Sigmoid colon (tissue), 7 donors: ENCODE measurements around the gene DLGAP4. TPM values are rescaled to one million over a fixed set of nuclear protein-coding genes. Genes with fewer than 3 reads are reported as not detected.

Experiments
- DNase-seq: peaks from one replicate; pipeline ENCODE4 v3.0.0-alpha.2; 2019
- H3K27ac ChIP-seq, 4 donors: fragments of 200-600 bp; sonication (generic); one replicate each; pipeline ENCODE4 v1.5.1; 2016 to 2019; ENCODE audit warnings: mild to moderate bottlenecking in 1 of 4
- H3K27me3 ChIP-seq, 3 donors: fragments of 200-600 bp; sonication (generic); one replicate each; pipeline ENCODE4 v1.5.1; 2019; ENCODE audit warnings: mild to moderate bottlenecking in 1 of 3
- H3K36me3 ChIP-seq, 4 donors: fragments of 200-600 bp; sonication (generic); one replicate each; pipeline ENCODE4 v1.5.1; 2016 to 2019
- H3K4me1 ChIP-seq, 4 donors: fragments of 200-600 bp; sonication (generic); one replicate each; pipeline ENCODE4 v1.5.1; 2017 to 2019
- H3K4me3 ChIP-seq, 4 donors: fragments of 200-600 bp; sonication (generic); one replicate each; pipeline ENCODE4 v1.5.1; 2017 to 2019; ENCODE audit warnings: mild to moderate bottlenecking in 2 of 4, moderate library complexity in 1 of 4
- H3K9me3 ChIP-seq, 4 donors: fragments of 200-600 bp in 3 of 4; sonication (generic) in 3 of 4; one replicate each; pipeline versions ENCODE4 v1.5.1 to v1.6.1; 2013 to 2019
- EP300 ChIP-seq, 4 donors: sonication (generic); formaldehyde crosslinking; IDR thresholded peaks; one replicate each; pipeline ENCODE4 v1.6.1; 2017; ENCODE audit warnings: antibody characterized with exemption in 4 of 4
- POLR2A ChIP-seq, 2 donors: fragments of 450-650 bp; IDR thresholded peaks; one replicate each; pipeline ENCODE4 v1.6.1; 2016; ENCODE audit warnings: antibody characterized with exemption in 2 of 2, mild to moderate bottlenecking in 2 of 2, moderate library complexity in 2 of 2
- POLR2AphosphoS5 ChIP-seq, 4 donors: sonication (generic); formaldehyde crosslinking; IDR thresholded peaks; one replicate each; pipeline ENCODE4 v1.6.1; 2017; ENCODE audit warnings: antibody characterized with exemption in 4 of 4
- WGBS, 2 donors: extraction: QIAGEN DNeasy Blood & Tissue Kit; methylation state at CpG; one replicate each; pipeline ENCODE4 v1.1.7; 2013; 5-methylcytosine and 5-hydroxymethylcytosine counted together
- intact Hi-C: fragments of 100-400 bp; cut with DNase I; formaldehyde crosslinking; loops from one replicate; pipeline ENCODE4 v1.15.1; 2023
- polyA plus RNA-seq, 3 donors: library from polyadenylated mRNA; stranded (reverse); fragments of 200-250 nt; gene quantifications; one replicate each; pipeline ENCODE4 v1.2.3, GENCODE V29; 2013
- total RNA-seq, 4 donors: library from RNA; depleted of rRNA; stranded (reverse); fragments of >200 nt; gene quantifications; one replicate each; pipeline ENCODE4 v1.1.0, GENCODE V29; 2016
- TF ChIP-seq, protein P1 (sequence below), 4 experiments: fragments of 450-650 bp in 3 of 4; fragments of 200-600 bp in 1 of 4; IDR thresholded peaks; one replicate each; pipeline ENCODE4 v1.5.1; 2016 to 2019; ENCODE audit warnings: antibody characterized with exemption in 4 of 4, mild to moderate bottlenecking in 3 of 4, moderate library complexity in 2 of 4
- donor health status: healthy with polysubstance abuse.
- donor health status: Bipolar disorder and iron deficiency.
- donor health status: healthy.

Gene DLGAP4
- total and polyA plus RNA-seq, 7 donors = 21.0 to 60.7 (median 36.9) TPM

DNA sequence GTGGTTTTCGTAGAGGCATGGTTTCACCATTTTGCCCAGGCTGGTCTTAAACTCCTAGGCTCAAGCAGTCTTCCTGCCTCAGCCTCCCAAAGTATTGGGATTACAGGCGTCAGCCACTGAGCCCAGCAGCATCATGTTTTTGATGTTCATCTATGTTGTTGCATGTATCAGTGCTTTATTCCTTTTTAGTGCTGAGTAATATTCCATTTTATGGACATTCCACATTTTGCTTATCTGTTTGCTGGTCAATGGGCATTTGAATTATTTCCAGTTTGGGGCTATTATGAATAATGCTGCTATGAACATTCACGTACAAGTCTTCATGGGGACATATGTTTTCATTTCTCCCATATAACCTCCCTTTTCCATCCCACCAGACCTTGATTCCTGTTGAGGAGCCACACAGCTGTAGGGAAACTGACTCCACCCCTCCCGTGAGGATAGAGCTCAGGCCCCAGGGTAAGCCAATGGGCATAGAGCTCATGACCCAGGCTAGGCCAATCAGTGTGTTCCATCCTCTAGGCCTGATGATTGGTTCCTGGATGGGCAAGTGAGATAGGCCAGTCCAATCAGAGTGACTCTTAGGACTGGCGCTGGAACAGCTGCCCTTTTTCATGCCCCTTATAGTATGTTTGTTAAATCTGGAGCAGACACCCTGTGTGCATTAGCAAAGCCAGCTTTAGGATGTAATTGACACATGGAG lies 49.5 kb downstream of the DLGAP4 start:
- 87 to 90% methylated on average over 5 of the region's 5 CpGs for WGBS, 2 donors
- Histone ChIP-seq H3K4me1 (no peaks in the 10 kb centered on the region), H3K27ac (no peak overlapping the region), H3K4me3 (no peak overlapping the region), H3K9me3 (no peaks in the 10 kb centered on the region), H3K36me3 (no peaks in the 10 kb centered on the region), H3K27me3 (peaks cover 0 to 22% (median 0%) of the 10 kb centered on the region in 3 donors)
- intact Hi-C loops = no loop called here
- no peak for TF ChIP-seq POLR2AphosphoS5 (IDR thresholded peaks at IDR 0.05)
- no peak for TF ChIP-seq POLR2A (IDR thresholded peaks at IDR 0.05)
- TF ChIP-seq EP300 (IDR thresholded peaks at IDR 0.05) = no peak
- TF ChIP-seq, protein P1, sequence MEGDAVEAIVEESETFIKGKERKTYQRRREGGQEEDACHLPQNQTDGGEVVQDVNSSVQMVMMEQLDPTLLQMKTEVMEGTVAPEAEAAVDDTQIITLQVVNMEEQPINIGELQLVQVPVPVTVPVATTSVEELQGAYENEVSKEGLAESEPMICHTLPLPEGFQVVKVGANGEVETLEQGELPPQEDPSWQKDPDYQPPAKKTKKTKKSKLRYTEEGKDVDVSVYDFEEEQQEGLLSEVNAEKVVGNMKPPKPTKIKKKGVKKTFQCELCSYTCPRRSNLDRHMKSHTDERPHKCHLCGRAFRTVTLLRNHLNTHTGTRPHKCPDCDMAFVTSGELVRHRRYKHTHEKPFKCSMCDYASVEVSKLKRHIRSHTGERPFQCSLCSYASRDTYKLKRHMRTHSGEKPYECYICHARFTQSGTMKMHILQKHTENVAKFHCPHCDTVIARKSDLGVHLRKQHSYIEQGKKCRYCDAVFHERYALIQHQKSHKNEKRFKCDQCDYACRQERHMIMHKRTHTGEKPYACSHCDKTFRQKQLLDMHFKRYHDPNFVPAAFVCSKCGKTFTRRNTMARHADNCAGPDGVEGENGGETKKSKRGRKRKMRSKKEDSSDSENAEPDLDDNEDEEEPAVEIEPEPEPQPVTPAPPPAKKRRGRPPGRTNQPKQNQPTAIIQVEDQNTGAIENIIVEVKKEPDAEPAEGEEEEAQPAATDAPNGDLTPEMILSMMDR (IDR thresholded peaks at IDR 0.05) = no peak
- no peak for DNase-seq

DNA sequence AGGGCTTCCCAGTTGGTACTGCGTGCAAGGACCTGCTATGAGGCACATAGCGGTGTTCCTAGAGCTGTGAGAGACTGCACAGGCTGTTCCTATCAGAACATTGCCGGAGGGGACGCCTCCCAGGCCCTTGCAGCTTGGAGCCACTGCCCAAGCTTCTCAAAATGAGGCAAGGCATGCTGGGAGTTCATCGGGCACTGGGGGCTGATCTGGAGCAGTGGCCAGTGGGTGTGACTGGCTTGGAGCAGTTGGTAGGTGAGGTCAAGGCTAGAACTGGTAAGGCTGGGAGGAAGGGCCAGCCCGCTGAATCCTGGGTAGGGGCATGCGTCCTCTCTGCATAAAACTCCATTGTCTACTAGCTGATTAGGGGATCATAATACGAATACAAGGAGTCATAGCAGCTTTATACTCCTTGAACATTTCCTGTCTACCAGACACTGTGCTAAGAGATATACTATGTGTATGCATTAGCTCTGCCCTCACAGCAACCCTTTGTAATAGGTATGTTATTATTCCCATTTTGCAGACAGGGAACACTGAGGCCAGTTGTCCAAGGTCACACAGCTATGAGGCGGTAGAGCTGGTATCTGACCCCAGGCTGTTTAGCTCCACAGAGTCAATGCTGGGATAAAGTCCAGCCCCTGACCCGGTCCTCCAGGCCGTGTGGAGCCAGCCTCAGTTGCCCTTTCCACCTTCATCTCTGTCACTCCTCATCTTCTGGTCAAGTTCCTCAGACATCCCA lies 53.7 kb downstream of the DLGAP4 start:
- TF ChIP-seq, protein P1 (IDR thresholded peaks at IDR 0.05) = no peak
- TF ChIP-seq EP300 (IDR thresholded peaks at IDR 0.05) (no peak), POLR2AphosphoS5 (IDR thresholded peaks at IDR 0.05) (no peak), POLR2A (IDR thresholded peaks at IDR 0.05) (no peak)
- Histone ChIP-seq H3K9me3 (no peaks in the 10 kb centered on the region), H3K4me1 (no peaks in the 10 kb centered on the region), H3K27me3 (peaks cover 0 to 18% (median 0%) of the 10 kb centered on the region in 3 donors), H3K27ac (no peak overlapping the region), H3K4me3 (no peak overlapping the region), H3K36me3 (no peaks in the 10 kb centered on the region)
- DNase-seq = no peak
- WGBS, 2 donors = 75 to 81% methylated on average over 11 of the region's 11 CpGs
- intact Hi-C loops = no loop called here

DNA sequence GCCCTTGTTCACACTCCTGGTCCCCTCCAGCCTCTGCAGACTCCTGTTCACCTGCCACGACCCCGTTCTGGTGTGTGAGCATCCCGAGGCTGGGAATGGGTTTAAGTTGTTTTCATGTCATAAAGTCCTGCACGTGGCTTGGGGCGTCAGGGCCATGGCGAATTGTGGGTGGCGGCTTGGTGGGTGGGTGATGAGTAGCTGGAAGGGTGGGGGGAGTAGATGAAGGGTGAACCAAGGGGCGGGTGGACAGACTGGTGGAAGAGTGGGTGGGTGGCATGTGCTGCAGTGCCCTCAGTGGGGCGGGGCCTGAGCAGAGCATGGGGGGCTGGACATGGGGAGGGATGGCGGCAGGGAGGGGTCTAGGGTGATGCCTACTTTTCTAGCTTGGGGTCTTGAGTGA lies 54.3 kb downstream of the DLGAP4 start:
- H3K27me3 ChIP-seq = peaks cover 0 to 18% (median 0%) of the 10 kb centered on the region in 3 donors
- 47 to 66% methylated on average over 10 of the region's 10 CpGs for WGBS, 2 donors
- H3K9me3 ChIP-seq = no peaks in the 10 kb centered on the region
- H3K27ac ChIP-seq = no peak overlapping the region
- no peaks in the 10 kb centered on the region for H3K4me1 ChIP-seq
- intact Hi-C loops = no loop called here
- no peak for DNase-seq
- H3K4me3 ChIP-seq = no peak overlapping the region
- no peak for TF ChIP-seq POLR2A (IDR thresholded peaks at IDR 0.05)
- no peak for TF ChIP-seq EP300 (IDR thresholded peaks at IDR 0.05)
- no peak for TF ChIP-seq POLR2AphosphoS5 (IDR thresholded peaks at IDR 0.05)
- TF ChIP-seq, protein P1 (IDR thresholded peaks at IDR 0.05) = no peak
- no peaks in the 10 kb centered on the region for H3K36me3 ChIP-seq

DNA sequence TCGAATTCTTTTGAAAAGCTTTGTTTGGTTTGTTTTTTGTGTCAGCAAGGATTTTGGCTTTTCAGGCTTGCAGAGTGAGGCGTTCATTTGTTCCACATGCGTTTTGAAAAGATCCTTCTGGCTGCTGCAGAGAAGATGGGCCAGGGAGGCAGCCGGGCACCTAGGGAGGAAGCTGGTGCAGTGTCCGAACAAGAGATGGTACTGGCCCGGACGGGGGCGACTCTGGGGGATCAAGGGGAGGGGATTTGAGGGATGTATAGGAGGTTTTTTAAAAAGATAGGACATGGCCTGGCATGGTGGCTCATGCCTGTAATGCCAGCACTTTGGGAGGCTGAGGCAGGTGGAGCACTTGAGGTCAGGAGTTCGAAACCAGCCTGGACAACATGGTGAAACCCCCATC lies 55.3 kb downstream of the DLGAP4 start:
- TF ChIP-seq POLR2A (IDR thresholded peaks at IDR 0.05) (no peak), EP300 (IDR thresholded peaks at IDR 0.05) (no peak), POLR2AphosphoS5 (IDR thresholded peaks at IDR 0.05) (no peak)
- TF ChIP-seq, protein P1 (IDR thresholded peaks at IDR 0.05) = no peak
- H3K4me1 ChIP-seq = no peaks in the 10 kb centered on the region
- H3K27ac ChIP-seq = no peak overlapping the region
- H3K36me3 ChIP-seq = no peaks in the 10 kb centered on the region
- DNase-seq = no peak
- peaks cover 0 to 22% (median 0%) of the 10 kb centered on the region in 3 donors for H3K27me3 ChIP-seq
- no peak overlapping the region for H3K4me3 ChIP-seq
- no peaks in the 10 kb centered on the region for H3K9me3 ChIP-seq
- intact Hi-C loops = no loop called here
- 73% methylated on average over 9 of the region's 9 CpGs for WGBS, 2 donors
